IMR-90 (cell line): ENCODE measurements around the gene THSD8. TPM values are rescaled to one million over a fixed set of nuclear protein-coding genes. Genes with fewer than 3 reads are reported as not detected.

Experiments used
- ATAC-seq: fragments of 200-7000 bp; cut with Tn5 transposase; 2 replicates; pipeline ENCODE4 v1.9.1; 2020; ENCODE audit warnings: low read depth, mild to moderate bottlenecking, moderate library complexity
- BruUV-seq: library from RNA; stranded (reverse); fragments of 400-500 nt; replicated peaks from 2 replicates; lab custom pipeline; 2021; lab: Mats Ljungman, UMichigan
- CTCF ChIA-PET: fragments of 300-600 bp; formaldehyde crosslinking; extraction: SDS; loops from one replicate; lab custom pipeline; 2021; ENCODE audit warnings: antibody characterized with exemption; lab: Yijun Ruan, JAX
- POLR2A ChIA-PET: fragments of 300-600 bp; sonication (Branson Sonifier 250); formaldehyde crosslinking; loops from one replicate; lab custom pipeline; 2022; ENCODE audit warnings: antibody characterized with exemption; ENCODE audit not compliant: unreplicated experiment; lab: Charles Lee
- DNase-seq: peaks from one replicate; pipeline ENCODE4 v3.0.0; 2013
- H2AFZ ChIP-seq: replicated peaks from 2 replicates; pipeline ENCODE3; 2013; ENCODE audit warnings: low read length, mild to moderate bottlenecking; ENCODE audit not compliant: poor library complexity
- H2AK5ac ChIP-seq: 2 replicates; pipeline ENCODE4 v1.6.1; 2013; ENCODE audit warnings: low read depth, low read length, inconsistent platforms
- H2AK9ac ChIP-seq: replicated peaks from 2 replicates; pipeline ENCODE3; 2013; ENCODE audit warnings: mild to moderate bottlenecking, low read depth, low read length, moderate library complexity; ENCODE audit not compliant: poor library complexity
- H2BK120ac ChIP-seq: 2 replicates; pipeline ENCODE4 v1.6.1; 2013; ENCODE audit warnings: low read depth, low read length, inconsistent platforms
- H2BK15ac ChIP-seq: 3 replicates; pipeline ENCODE4 v1.6.1; 2013; ENCODE audit warnings: low read depth, low read length, inconsistent platforms
- H2BK20ac ChIP-seq: 2 replicates; pipeline ENCODE4 v1.6.1; 2013; ENCODE audit warnings: low read depth, mild to moderate bottlenecking, inconsistent platforms, low read length, moderate library complexity
- H2BK5ac ChIP-seq: 2 replicates; pipeline ENCODE4 v1.6.1; 2013; ENCODE audit warnings: mild to moderate bottlenecking, low read depth, low read length, inconsistent platforms; ENCODE audit not compliant: poor library complexity, severe bottlenecking
- H3K14ac ChIP-seq: replicated peaks from 2 replicates; pipeline ENCODE4 v1.6.1; 2013; ENCODE audit warnings: low read depth, low read length, inconsistent platforms
- H3K18ac ChIP-seq: 2 replicates; pipeline ENCODE4 v1.6.1; 2013; ENCODE audit warnings: low read depth, low read length, control low read depth
- H3K23ac ChIP-seq: 2 replicates; pipeline ENCODE4 v1.6.1; 2013; ENCODE audit warnings: low read depth, low read length, inconsistent platforms
- H3K27ac ChIP-seq: 2 replicates; pipeline ENCODE4 v1.5.1; 2013; ENCODE audit warnings: mild to moderate bottlenecking, control low read depth, low read length; ENCODE audit not compliant: insufficient read depth
- H3K27me3 ChIP-seq: 2 replicates; pipeline ENCODE4 v1.6.1; 2013; ENCODE audit warnings: low read length; ENCODE audit not compliant: control insufficient read depth, insufficient read depth
- H3K36me3 ChIP-seq: 2 replicates; pipeline ENCODE4 v1.6.1; 2013; ENCODE audit warnings: low read length, mixed read lengths; ENCODE audit not compliant: control insufficient read depth, insufficient read depth
- H3K4ac ChIP-seq: 2 replicates; pipeline ENCODE4 v1.6.1; 2013; ENCODE audit warnings: low read depth, low read length, inconsistent platforms
- H3K4me1 ChIP-seq: 2 replicates; pipeline ENCODE4 v1.6.1; 2013; ENCODE audit warnings: low read length, mixed read lengths; ENCODE audit not compliant: control insufficient read depth, insufficient read depth
- H3K4me2 ChIP-seq: 2 replicates; pipeline ENCODE4 v1.6.1; 2013; ENCODE audit warnings: low read depth, mild to moderate bottlenecking, control low read depth, low read length, moderate library complexity
- H3K4me3 ChIP-seq: 2 replicates; pipeline ENCODE4 v1.5.1; 2013; ENCODE audit warnings: low read depth, mild to moderate bottlenecking, control low read depth, low read length, moderate library complexity; ENCODE audit not compliant: insufficient read depth
- H3K56ac ChIP-seq: 2 replicates; pipeline ENCODE4 v1.6.1; 2013; ENCODE audit warnings: low read length, inconsistent platforms; ENCODE audit not compliant: insufficient read depth; ENCODE audit errors: extremely low read depth
- H3K79me1 ChIP-seq, 2 experiments: 2 replicates each; pipeline ENCODE4 v1.6.1; 2013; ENCODE audit warnings: low read length in 2 of 2, inconsistent platforms in 1 of 2, low read depth in 1 of 2
- H3K9ac ChIP-seq: 2 replicates; pipeline ENCODE4 v1.6.1; 2013; ENCODE audit warnings: low read depth, low read length, control low read depth
- H3K9me1 ChIP-seq: 2 replicates; pipeline ENCODE4 v1.6.1; 2013; ENCODE audit warnings: low read length, inconsistent platforms; ENCODE audit not compliant: insufficient read depth
- H3K9me3 ChIP-seq: 2 replicates; pipeline ENCODE4 v1.6.1; 2013; ENCODE audit warnings: low read length; ENCODE audit not compliant: control insufficient read depth, insufficient read depth
- H4K20me1 ChIP-seq: 2 replicates; pipeline ENCODE4 v1.6.1; 2013; ENCODE audit warnings: low read length, inconsistent platforms; ENCODE audit not compliant: insufficient read depth
- H4K5ac ChIP-seq: 2 replicates; pipeline ENCODE4 v1.6.1; 2013; ENCODE audit warnings: mild to moderate bottlenecking, low read depth, low read length, control low read depth
- H4K8ac ChIP-seq, 2 experiments: 2 replicates each; pipeline ENCODE4 v1.6.1; 2013; ENCODE audit warnings: low read depth in 2 of 2, low read length in 2 of 2, control low read depth in 1 of 2, inconsistent platforms in 1 of 2
- H4K91ac ChIP-seq: 2 replicates; pipeline ENCODE4 v1.6.1; 2013; ENCODE audit warnings: low read depth, low read length, inconsistent platforms; ENCODE audit not compliant: insufficient read depth
- BHLHE40 ChIP-seq: fragments of 150-350 bp; IDR thresholded peaks from 2 replicates; pipeline ENCODE4 v1.6.1; 2016; ENCODE audit warnings: mild to moderate bottlenecking, low read depth, low read length
- CHD1 ChIP-seq: IDR thresholded peaks from 2 replicates; pipeline ENCODE4 v1.6.1; 2012; ENCODE audit warnings: low read depth, low read length, improper control_type of control experiment
- CTCF ChIP-seq: conservative IDR thresholded peaks from 2 replicates; pipeline ENCODE4 v1.5.1; 2012; ENCODE audit warnings: mild to moderate bottlenecking, low read depth, low read length, improper control_type of control experiment
- ELK1 ChIP-seq: fragments of 150-350 bp; IDR thresholded peaks from 2 replicates; pipeline ENCODE4 v1.6.1; 2016; ENCODE audit warnings: low read depth, mild to moderate bottlenecking, low read length, moderate library complexity, borderline replicate concordance
- MAZ ChIP-seq: IDR thresholded peaks from 2 replicates; pipeline ENCODE4 v1.6.1; 2012; ENCODE audit warnings: low read depth, mild to moderate bottlenecking, low read length, improper control_type of control experiment, moderate library complexity, borderline replicate concordance
- NFE2L2 ChIP-seq: fragments of 150-350 bp; IDR thresholded peaks from 2 replicates; pipeline ENCODE4 v1.6.1; 2016; ENCODE audit warnings: low read depth, mild to moderate bottlenecking, low read length
- POLR2A ChIP-seq: IDR thresholded peaks from 2 replicates; pipeline ENCODE4 v1.6.1; 2012; ENCODE audit warnings: mild to moderate bottlenecking, low read depth, low read length
- RAD21 ChIP-seq: IDR thresholded peaks from 2 replicates; pipeline ENCODE4 v1.6.1; 2012; ENCODE audit warnings: low read length, improper control_type of control experiment
- RCOR1 ChIP-seq: IDR thresholded peaks from 2 replicates; pipeline ENCODE4 v1.6.1; 2012; ENCODE audit warnings: mild to moderate bottlenecking, low read length, improper control_type of control experiment; ENCODE audit not compliant: insufficient replicate concordance
- RFX5 ChIP-seq: IDR thresholded peaks from 2 replicates; pipeline ENCODE4 v1.8.0; 2012; ENCODE audit warnings: low read depth, mild to moderate bottlenecking, low read length, moderate library complexity
- SMC3 ChIP-seq: fragments of 150-350 bp; IDR thresholded peaks from 2 replicates; pipeline ENCODE4 v1.6.1; 2016; ENCODE audit warnings: low read depth, mild to moderate bottlenecking, antibody characterized with exemption, low read length, moderate library complexity
- USF2 ChIP-seq: fragments of 150-350 bp; IDR thresholded peaks from 2 replicates; pipeline ENCODE4 v1.6.1; 2017; ENCODE audit warnings: mild to moderate bottlenecking, antibody characterized with exemption, low read length, low read depth
- WGBS, 2 experiments: methylation state at CpG; one replicate each; pipeline versions ENCODE4 v1.1.5 to v1.1.7; 2013; ENCODE audit warnings: missing lambda C conversion rate in 2 of 2; ENCODE audit not compliant: insufficient read length in 1 of 2; ENCODE audit errors: extremely low coverage in 2 of 2; 5-methylcytosine and 5-hydroxymethylcytosine counted together
- dilution Hi-C: fragments of 300-500 bp; cut with HindIII; formaldehyde crosslinking; loops from one replicate; pipeline ENCODE4 v1.14.3; 2018; ENCODE audit warnings: low sequenced_read_pairs; ENCODE audit not compliant: unreplicated experiment
- in situ Hi-C: fragments of 300-500 bp; cut with MboI; formaldehyde crosslinking; loops from 3 replicates; pipeline ENCODE4 v1.14.3; 2019; ENCODE audit warnings: low sequenced_read_pairs, inconsistent platforms, mixed read lengths
- intact Hi-C: fragments of 100-400 bp; cut with micrococcal nuclease; formaldehyde crosslinking; loops from 2 replicates; pipeline ENCODE4 v1.10.0; 2022
- polyA plus RNA-seq, 3 experiments: library from polyadenylated mRNA; depleted of rRNA; stranded (reverse); fragments of >200 nt; gene quantifications; 2 replicates each; pipeline ENCODE4 v1.2.3, GENCODE V29; 2012; ENCODE audit warnings: low replicate concordance in 1 of 3
- total RNA-seq: library from RNA; depleted of rRNA; stranded (reverse); fragments of >200 nt; gene quantifications from 2 replicates; pipeline ENCODE4 v1.2.3, GENCODE V29; 2012

The THSD8 gene
- total and polyA plus RNA-seq, 2 of the 4 experiments (the other 2 are of a cell fraction): 0.68 TPM; not detected in 1

- Histone ChIP-seq H3K36me3 (no peaks in the 10 kb centered on the region), H3K4me1 (peaks cover 3% of the 10 kb centered on the region; the same call in 1 of the 2 replicates), H3K79me1 (no peaks in the 10 kb centered on the region), H3K4ac (no peak overlapping the region), H4K5ac (no peak overlapping the region), H3K9me1 (peaks cover 2% of the 10 kb centered on the region; the same call in 1 of the 2 replicates), H2AK9ac (peak overlapping the region; percentile 37), H2BK15ac (no peak overlapping the region), H3K4me3 (no peak overlapping the region), H3K27ac (no peak overlapping the region), H4K91ac (no peak overlapping the region), H4K8ac (no peak overlapping the region), H4K20me1 (no peaks in the 10 kb centered on the region), H2AK5ac (no peak overlapping the region), H2AFZ (no peak overlapping the region), H2BK5ac (no peak overlapping the region), H3K9ac (no peak overlapping the region), H3K9me3 (no peaks in the 10 kb centered on the region), H2BK20ac (no peak overlapping the region), H3K4me2 (no peak overlapping the region), H3K18ac (no peak overlapping the region), H3K14ac (no peak overlapping the region), H2BK120ac (no peak overlapping the region), H3K56ac (no peak overlapping the region), H3K27me3 (peaks cover 26% of the 10 kb centered on the region), H3K23ac (no peak overlapping the region)
- DNase-seq (no peak), ATAC-seq (no peak)
- ChIA-PET POLR2A (interaction anchor here (0.8 kb wide), 1 partner anchor 80 kb away, joined by 10 read pairs; no protein-coding TSS in a partner anchor), CTCF (interaction anchor here (0.6 kb wide), 1 partner anchor 78 kb away, joined by 3 read pairs; no protein-coding TSS in a partner anchor)
- 69% methylated on average over 2 of the region's 3 CpGs; no CpG with 5 or more reads in 1 of the 2 experiments for WGBS, 2 experiments
- no TSS peak for BruUV-seq
- in situ Hi-C loops (no loop called here), intact Hi-C loops (no loop called here), dilution Hi-C loops (no loop called here)
- no peak for TF ChIP-seq RFX5
- TF ChIP-seq CTCF: no peak
- no peak for TF ChIP-seq RCOR1
- TF ChIP-seq RAD21: no peak
- TF ChIP-seq MAZ: no peak
- TF ChIP-seq ELK1: no peak
- no peak for TF ChIP-seq SMC3
- no peak for TF ChIP-seq CHD1
- no peak for TF ChIP-seq BHLHE40
- no peak for TF ChIP-seq USF2
- no peak for TF ChIP-seq NFE2L2
- TF ChIP-seq POLR2A: no peak
Measured at GRCh38 chr19:12843999-12844732, 42.3 kb downstream of the THSD8 start.
